GM11168 (cell line): ENCODE measurements around the gene UPK3A.
"Not testable (repeated sequence)": the region's sequence is repeated elsewhere in the genome, so short reads cannot be mapped to it uniquely, and the experiment has no call there.

ENCODE experiments used
- in situ Hi-C: fragments of 300-500 bp; cut with MboI; formaldehyde crosslinking; loops from one replicate; pipeline ENCODE4 v1.12.0; 2022; ENCODE audit warnings: low sequenced_read_pairs; ENCODE audit not compliant: unreplicated experiment

The UPK3A gene

GRCh38 chr22:45254789-45255278 is 29.9 kb upstream of the UPK3A start:
- in situ Hi-C loops, result no loop called here

- in situ Hi-C loops, result not testable (repeated sequence)
Measured at GRCh38 chr22:45257941-45258340, 26.8 kb upstream of the UPK3A start.

DNA sequence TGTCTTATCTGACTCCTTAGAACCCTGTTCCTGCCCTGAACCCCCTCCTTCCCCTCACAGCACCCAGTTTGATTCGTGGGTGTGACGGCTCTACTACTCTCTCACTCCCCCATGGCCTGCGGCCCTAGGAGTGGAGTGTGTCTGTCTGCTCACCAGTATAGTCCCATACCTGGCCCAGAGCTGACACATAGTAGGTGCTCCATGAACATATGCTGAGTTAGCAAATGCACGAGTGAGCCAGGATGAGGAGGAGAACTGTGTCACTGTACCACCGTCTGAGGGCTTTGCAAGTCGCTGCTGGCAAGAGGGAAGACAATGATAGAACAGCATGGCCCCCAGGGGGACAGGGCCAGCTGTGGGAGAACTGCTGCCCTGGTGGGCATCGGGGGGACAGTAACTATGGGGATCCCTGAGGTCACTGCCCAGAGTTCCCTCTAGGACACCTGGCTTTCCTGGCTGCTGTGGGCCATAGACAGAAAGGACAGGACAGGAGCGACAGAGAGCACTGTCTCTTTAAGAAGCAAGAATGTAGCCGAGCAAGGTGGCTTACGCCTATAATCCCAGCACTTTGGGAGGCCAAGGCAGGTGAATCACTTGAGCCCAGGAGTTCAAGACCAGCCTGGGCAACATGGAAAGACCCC is 24.9 kb upstream of the UPK3A start:
- in situ Hi-C loops, result no loop called here

GRCh38 chr22:45260395-45260759 is 24.4 kb upstream of the UPK3A start:
- in situ Hi-C loops, result not testable (repeated sequence)

- in situ Hi-C loops, result no loop called here
Measured at GRCh38 chr22:45261407-45262088, 23.2 kb upstream of the UPK3A start.

DNA sequence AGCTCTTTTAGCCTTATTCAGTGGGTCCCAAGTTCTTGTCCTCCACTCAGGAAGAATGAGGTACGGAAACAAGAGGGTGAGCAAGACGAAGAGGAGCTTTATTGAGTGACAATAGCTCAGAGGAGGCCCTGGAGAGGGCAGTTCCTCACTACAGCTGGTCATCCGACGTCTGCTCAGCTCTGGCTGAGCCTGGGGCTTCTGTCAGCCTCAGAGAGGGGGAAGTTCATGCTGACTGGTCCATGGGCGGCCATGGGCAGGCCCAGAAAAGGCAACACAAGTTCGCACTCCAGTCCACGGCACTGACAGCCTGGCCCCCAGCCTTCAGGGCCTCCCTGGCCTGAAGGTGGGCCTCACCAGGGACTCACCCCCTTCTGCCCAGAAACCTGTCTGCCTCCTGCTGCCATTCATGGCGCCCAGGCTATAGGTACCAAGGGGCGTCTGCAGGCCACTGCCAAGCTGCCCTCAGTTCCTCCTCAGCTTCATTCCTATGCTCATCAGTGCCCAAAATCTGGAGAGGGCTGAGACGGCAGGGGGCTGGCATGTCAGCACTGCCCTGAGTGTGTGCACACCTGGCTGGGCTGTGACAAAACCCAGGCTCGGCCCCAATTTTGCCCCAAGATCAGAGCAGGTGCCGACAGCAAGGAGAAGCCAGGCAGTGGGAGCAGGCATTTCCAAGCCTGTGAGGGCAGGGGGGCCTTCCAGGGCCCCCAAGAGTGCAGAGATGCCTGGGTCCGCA is 22.4 kb upstream of the UPK3A start:
- in situ Hi-C loops, result no loop called here

DNA sequence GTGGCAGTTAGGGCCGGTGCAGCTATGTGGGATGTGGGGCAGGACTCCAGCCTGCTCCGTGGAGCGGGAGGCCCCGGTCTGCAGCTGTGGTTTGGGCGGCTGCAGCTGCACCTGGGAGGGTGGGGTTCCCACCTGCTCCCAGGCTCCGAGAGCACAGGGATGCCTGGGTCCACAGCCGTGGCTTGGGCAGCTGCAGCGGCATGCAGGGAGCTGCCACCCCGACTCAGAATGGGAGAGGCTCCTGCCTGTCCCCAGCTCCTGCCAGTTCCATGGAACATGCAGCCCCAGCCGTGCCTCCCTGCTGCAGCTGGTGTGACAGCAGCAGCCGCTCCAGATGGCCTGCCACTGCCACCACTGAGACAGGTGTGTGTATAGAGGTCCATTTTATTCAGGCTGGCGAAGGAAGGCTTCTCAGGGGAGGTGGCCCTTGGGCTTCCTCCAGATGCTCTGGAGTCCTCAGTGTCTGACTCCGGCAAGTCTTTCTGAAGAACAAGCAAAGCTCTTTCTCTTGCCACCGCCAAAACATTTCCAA is 21.8 kb upstream of the UPK3A start:
- in situ Hi-C loops, result no loop called here

- in situ Hi-C loops, result no loop called here
Measured at GRCh38 chr22:45263463-45264269, 21.1 kb upstream of the UPK3A start.

DNA sequence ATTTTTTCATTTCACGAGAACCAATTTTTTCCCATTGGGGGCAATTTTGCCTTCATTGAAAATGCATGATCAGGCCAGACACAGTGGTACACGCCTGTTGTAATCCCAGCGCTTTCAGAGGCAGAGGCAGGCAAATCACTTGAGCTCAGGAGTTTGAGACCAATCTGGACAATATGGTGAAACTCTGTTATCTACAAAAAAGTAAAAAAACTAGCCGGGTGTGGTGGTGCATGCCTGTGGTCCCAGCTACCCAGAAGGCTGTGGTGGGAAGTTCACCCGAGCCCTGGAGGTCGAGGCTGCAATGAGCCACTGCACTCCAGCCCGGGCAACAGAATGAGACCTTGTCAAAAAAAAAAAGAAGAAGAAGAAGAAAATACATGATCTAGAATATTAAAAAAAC is 19.2 kb upstream of the UPK3A start:
- in situ Hi-C loops, result loop anchor here (5.0 kb wide), 1 partner anchor 157 kb away; no protein-coding TSS in a partner anchor

DNA sequence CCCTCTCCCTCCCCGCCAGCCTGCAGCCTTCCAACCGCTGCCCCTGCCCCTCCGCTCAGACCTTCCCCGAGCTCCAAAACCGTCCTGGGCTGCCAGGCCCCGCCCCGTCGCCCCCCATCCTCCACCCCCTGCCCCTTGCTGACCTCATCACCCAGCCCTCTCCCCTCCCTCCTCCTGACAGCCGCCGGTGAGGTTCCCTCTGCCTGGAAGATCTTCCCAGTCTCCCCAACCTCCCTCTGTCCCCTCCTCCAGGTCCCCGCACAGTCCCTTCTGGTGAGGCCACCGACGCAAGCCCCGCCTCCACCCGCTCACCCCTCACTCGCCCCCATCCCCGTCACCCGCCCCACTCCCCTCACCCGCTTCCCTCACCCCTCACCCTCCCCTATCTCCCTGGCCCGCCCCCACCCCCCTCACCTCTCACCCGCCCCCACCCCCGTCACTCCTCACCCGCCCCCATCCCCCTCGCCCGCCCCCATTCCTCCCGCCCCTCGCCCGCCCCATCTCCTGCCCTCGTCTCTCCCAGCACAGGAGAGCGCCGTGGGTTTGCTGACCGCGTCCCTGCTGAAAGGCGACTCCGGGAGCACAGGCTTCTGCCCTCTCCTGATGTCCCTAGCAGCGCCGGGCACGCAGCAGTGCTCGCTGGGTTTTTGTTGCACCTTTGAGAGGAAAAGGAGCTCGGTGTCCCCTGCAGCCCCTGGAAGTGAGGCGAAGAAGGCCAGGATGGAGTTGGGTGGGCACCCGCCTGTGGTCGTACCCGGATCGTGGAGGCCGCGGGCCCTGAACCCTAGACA is 16.4 kb upstream of the UPK3A start:
- in situ Hi-C loops, result loop anchor here (5.0 kb wide), 1 partner anchor 154 kb away; no protein-coding TSS in a partner anchor

GRCh38 chr22:45268958-45269844 is 15.5 kb upstream of the UPK3A start:
- in situ Hi-C loops, result loop anchor here (5.0 kb wide), 1 partner anchor 153 kb away; no protein-coding TSS in a partner anchor

GRCh38 chr22:45270095-45271020 is 14.4 kb upstream of the UPK3A start:
- in situ Hi-C loops, result no loop called here

- in situ Hi-C loops, result no loop called here
Measured at GRCh38 chr22:45271667-45272201, 13.0 kb upstream of the UPK3A start.

- in situ Hi-C loops, result no loop called here
Measured at GRCh38 chr22:45272498-45272897, 12.3 kb upstream of the UPK3A start.

DNA sequence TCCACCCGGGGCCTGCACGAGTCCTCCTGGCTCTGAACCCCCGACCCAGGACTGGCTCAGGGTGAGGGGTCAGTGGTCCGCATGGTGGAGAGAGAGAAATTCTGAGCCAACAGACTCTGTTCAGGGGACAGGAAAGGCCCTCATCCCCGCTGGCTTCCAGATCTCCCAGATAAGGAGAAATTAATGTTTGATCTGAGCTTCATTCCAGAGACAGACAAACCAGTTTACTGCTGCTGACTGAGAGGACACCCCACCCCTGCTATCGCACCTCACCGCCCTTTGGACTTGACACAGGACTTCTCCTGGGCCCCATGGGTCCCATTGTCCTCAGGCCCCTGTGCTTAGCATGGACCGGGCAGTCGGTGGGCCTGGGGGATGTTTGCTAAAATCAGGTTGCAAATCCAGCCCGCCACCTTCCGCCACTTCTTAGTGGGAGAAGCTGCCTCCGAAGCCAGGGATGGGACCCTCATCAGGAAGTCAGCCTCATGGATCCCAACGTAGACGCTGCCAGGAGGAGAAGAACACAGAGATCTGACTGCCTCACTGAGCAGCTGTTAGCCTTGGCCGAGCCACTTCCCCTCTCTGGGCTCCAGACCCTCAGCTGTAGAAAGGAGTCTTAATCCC is 11.2 kb upstream of the UPK3A start:
- in situ Hi-C loops, result no loop called here

GRCh38 chr22:45276507-45277105 is 8.1 kb upstream of the UPK3A start:
- in situ Hi-C loops, result no loop called here
